T-helper 2 cell treated with Interferon-gamma antibody and Interleukin-4, amounts not matched to agents 100 ng/mL and 5 ng/mL, for 36 hours (primary cell): ENCODE results near the gene CSH1. TPM values are rescaled to one million over a fixed set of nuclear protein-coding genes. Genes with fewer than 3 reads are reported as not detected.
"Not testable (repeated sequence)": the region's sequence is repeated elsewhere in the genome, so short reads cannot be mapped to it uniquely, and the experiment has no call there.

ENCODE experiments used
- intact Hi-C: fragments of 100-400 bp; cut with micrococcal nuclease; formaldehyde crosslinking; loops from one replicate; pipeline ENCODE4 v1.15.1; 2023
- total RNA-seq: library from RNA; stranded (reverse); gene quantifications from 2 replicates; pipeline ENCODE4 v1.2.3, GENCODE V29; 2022

The CSH1 gene
- total RNA-seq, 1 donor from 2014 or later = not detected

GRCh38 chr17:63928966-63929695, 32.8 kb upstream of the CSH1 start:
- intact Hi-C loops = no loop called here

- intact Hi-C loops = no loop called here
Measured at GRCh38 chr17:63928172-63928666, 31.8 kb upstream of the CSH1 start.

- intact Hi-C loops = no loop called here
Measured at GRCh38 chr17:63927464-63928171, 31.2 kb upstream of the CSH1 start.

- intact Hi-C loops = no loop called here
Measured at GRCh38 chr17:63926164-63926563, 29.8 kb upstream of the CSH1 start.

- intact Hi-C loops = no loop called here
Measured at GRCh38 chr17:63925615-63926014, 29.2 kb upstream of the CSH1 start.

- intact Hi-C loops = not testable (repeated sequence)
Measured at GRCh38 chr17:63922402-63922801, 26.0 kb upstream of the CSH1 start.

GRCh38 chr17:63920779-63921178, 24.4 kb upstream of the CSH1 start:
- intact Hi-C loops = not testable (repeated sequence)

- intact Hi-C loops = not testable (repeated sequence)
Measured at GRCh38 chr17:63920050-63920449, 23.7 kb upstream of the CSH1 start.

- intact Hi-C loops = loop anchor here (1.0 to 5.0 kb wide), 5 partner anchors 27 to 363 kb away; partner anchors contain the start of gene ERN1
Measured at GRCh38 chr17:63919311-63919723, 22.9 kb upstream of the CSH1 start.

- intact Hi-C loops = loop anchor here (1.0 to 5.0 kb wide), 5 partner anchors 27 to 363 kb away; partner anchors contain the start of gene ERN1
Measured at GRCh38 chr17:63918789-63919305, 22.5 kb upstream of the CSH1 start, which contains the start of gene GH1. TSS of gene GH1 (minus strand) at chr17:63918839. CDS start at chr17:63918776, 63 bp downstream.

- intact Hi-C loops = loop anchor here (5.0 kb wide), 1 partner anchor 364 kb away; no protein-coding TSS in a partner anchor
Measured at GRCh38 chr17:63918305-63918704, 21.9 kb upstream of the CSH1 start.

- intact Hi-C loops = loop anchor here (5.0 kb wide), 1 partner anchor 365 kb away; no protein-coding TSS in a partner anchor
Measured at GRCh38 chr17:63917646-63918045, 21.3 kb upstream of the CSH1 start.

GRCh38 chr17:63917206-63917605, 20.8 kb upstream of the CSH1 start:
- intact Hi-C loops = loop anchor here (5.0 kb wide), 1 partner anchor 365 kb away; no protein-coding TSS in a partner anchor

- intact Hi-C loops = loop anchor here (5.0 kb wide), 1 partner anchor 366 kb away; no protein-coding TSS in a partner anchor
Measured at GRCh38 chr17:63916566-63917185, 20.3 kb upstream of the CSH1 start.

GRCh38 chr17:63915753-63916152, 19.4 kb upstream of the CSH1 start:
- intact Hi-C loops = loop anchor here (5.0 kb wide), 1 partner anchor 367 kb away; no protein-coding TSS in a partner anchor

- intact Hi-C loops = no loop called here
Measured at GRCh38 chr17:63914471-63914870, 18.1 kb upstream of the CSH1 start.

GRCh38 chr17:63911657-63912100, 15.3 kb upstream of the CSH1 start:
- intact Hi-C loops = loop anchor here (2.0 kb wide), 1 partner anchor 35 kb away; no protein-coding TSS in a partner anchor

GRCh38 chr17:63911041-63911635, 14.8 kb upstream of the CSH1 start, which contains the start of gene CSHL1:
TSS of gene CSHL1 (minus strand) at chr17:63911258. CDS start at chr17:63911196, 62 bp downstream.
- intact Hi-C loops = loop anchor here (2.0 kb wide), 1 partner anchor 36 kb away; no protein-coding TSS in a partner anchor

GRCh38 chr17:63910096-63910495, 13.7 kb upstream of the CSH1 start:
- intact Hi-C loops = loop anchor here (2.0 kb wide), 1 partner anchor 37 kb away; no protein-coding TSS in a partner anchor

GRCh38 chr17:63909586-63909985, 13.2 kb upstream of the CSH1 start:
- intact Hi-C loops = not testable (repeated sequence)
